EL (cell line): ENCODE measurements around the gene FSCN2.

ENCODE experiments used
- DNase-seq: peaks from one replicate; pipeline ENCODE4 v3.0.0-alpha.2; 2016

Gene FSCN2

DNA sequence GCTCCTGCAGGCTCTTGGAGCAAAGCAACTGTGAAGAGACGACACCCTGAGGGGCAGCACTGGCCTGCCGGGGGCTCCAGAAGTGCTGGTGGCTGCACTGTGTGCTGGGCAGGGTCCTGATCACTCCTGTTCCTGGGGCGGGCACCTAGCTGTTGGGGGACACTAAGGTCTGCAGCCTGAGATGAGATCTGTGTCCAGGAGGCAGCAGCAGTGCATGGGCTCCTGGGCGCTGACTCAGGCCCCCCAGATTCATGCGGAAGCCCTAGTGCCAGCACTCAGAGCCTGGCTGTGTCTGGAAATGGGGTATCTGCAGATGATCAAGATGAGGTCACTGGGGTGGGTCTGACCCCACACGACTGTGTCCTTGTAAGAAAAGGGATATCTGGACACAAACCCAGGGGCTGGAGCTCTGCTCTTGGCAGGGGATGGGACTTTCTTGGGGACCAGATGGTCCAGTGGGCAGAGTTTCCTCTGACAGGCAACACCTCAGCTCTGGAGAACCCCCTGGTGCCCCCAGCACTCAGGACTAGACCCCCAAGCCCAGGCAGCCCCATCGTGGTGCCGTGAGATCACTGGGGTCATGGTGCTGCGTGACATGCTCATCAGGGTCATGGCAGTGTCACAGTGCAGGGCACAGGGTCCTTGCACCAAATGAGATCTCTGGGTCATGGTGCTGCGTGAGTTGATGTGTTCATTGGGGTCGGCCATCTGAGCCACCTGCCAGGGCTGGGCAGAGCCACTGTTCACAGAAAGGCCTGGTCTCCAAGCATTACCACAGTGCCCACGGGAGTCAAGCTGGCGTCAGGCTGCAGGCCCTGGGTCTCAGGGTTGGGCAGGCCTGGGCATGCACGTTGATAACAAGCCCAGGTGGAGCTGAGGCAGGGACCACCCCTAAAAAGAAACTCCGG lies 14.5 kb downstream of the FSCN2 start:
- no peak for DNase-seq

DNA sequence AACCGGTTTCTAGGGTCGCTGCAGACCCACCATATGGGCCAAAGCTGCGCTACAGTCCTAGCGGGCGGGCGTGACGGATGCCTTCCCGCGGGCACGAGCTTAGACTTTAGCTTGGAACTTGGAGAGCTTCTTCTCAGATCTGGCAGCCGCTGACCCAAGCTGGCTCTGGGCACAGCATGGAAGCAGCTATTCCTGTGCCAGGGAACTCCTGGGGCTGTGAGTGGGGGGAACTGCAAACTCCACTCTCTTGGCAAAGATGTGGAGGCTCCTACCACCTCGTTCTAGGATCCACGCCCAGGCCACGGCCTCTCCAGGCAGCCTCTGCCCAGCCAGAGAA lies 15.1 kb downstream of the FSCN2 start:
- no peak for DNase-seq

DNA sequence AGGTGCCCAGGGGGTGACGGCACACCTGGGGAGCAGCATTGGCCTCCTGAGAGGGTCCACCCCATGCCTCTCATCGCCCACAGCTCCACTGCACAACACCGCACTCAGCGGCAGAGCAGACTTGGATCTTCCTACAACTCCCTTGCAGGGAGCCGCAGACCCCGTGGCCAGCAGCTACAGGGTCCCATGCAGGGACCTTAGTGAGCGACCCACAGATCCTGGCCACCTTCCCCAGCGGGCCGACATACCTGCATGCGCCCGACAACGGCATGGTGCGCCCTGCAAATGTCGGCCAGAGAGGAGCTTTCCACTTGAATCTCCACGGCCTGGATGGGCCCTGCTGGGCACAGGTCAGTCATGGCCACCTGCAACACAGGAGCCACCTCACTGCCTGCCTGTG lies 15.6 kb downstream of the FSCN2 start:
- no peak for DNase-seq

DNA sequence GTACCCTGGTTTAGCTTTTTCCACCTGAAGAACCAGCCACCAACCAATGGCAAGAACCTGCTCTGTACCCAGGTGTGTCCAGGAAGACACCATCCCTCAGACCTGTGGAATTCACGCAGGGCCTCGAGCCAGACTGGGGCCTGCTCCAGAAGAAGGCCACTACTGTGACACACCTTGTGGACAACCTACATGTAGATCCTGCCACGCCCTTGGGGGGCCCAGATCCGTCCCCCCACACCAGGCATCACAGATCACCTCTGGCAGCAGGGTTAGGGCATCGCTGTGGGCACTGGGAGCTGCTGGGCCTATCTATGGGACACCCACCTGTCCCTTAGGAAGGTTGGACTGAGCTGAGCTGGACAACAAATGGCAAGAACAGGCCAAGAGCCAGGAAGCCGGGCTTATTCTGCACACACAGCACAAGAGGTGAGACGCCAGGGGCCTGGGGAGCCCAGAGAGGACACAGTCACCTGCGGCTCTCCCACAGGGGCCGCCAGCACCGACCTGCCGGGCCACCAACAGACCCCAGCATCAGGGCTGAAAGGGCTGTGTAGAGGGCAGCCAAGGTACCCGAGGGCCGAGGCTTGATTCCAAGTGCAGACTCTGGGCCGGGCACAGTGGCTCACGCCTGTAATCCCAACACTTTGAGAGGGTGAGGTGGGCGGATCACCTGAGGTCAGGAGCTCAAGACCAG lies 16.3 kb downstream of the FSCN2 start:
- DNase-seq = no peak

DNA sequence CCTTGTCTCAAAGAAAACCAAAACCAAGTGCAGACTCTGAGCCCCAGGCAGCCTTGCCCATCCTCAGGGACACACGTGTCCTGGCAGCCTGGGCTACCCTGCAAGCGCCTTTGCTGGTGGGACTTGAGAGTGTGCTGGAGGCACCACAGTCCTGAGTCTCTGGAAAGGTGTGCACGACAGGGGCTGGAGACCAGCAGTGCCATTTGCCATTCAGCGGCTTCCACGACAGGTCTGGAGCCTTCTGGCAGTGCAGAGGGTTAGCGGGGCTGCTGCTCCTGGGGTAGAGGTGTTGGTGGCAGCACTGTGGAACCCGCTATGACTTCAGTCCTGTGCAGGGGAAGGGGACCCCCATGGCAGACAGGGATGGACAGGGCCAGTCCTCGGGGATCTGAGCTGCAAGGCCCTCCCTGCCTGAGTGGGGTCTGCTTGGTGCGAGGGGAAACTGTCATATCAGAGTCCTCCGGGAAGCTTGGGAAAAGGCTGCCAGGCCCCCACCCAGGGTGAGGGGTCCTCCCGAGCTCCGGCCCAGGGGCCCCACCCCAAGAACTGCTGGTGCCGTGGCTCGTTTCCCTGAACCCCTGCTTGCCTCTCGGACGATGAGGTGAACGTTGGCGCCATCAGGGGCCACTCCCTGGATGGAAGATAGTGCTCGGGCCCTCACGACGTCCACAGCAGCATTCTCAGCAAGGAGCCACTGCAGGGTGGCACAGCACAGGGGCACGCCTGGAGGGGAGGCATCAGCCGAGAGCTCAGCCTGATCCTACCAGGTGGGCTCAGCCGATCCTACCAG lies 17.2 kb downstream of the FSCN2 start:
- DNase-seq = no peak

DNA sequence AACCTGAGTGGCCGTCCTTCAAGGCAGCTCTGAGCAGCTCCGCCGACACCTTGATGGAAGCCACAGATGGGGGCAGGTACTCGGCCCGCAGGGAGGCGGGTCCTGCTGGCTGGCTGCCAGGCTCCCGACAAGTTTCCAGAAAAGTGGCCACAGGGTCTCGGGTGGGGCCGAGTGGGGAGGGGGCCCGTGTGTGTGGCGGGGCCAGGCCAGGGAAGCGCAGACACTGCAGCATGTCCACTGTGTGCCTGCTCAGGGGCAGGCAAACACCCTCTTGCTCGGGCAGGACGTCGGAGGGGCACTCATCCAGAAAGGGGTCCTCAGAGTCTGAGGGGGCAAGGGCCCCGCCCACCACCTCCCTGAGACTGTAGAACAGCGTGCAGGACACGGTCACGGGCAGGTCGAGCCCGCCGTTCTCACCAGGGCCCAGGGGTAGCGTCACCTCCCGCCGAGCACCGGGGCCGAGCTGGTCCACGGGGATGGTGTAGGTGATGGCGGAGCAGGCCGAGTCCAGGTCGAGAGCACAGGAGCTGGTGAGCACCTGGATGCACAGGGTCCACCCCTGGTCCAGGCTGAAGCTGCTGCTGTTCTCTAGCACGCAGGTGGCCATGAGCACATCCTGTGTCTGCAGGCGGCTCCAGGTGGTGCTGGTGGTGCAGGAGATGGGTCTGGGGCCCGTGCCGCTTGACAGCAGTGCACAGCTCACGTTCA lies 18.9 kb downstream of the FSCN2 start:
- no peak for DNase-seq

DNA sequence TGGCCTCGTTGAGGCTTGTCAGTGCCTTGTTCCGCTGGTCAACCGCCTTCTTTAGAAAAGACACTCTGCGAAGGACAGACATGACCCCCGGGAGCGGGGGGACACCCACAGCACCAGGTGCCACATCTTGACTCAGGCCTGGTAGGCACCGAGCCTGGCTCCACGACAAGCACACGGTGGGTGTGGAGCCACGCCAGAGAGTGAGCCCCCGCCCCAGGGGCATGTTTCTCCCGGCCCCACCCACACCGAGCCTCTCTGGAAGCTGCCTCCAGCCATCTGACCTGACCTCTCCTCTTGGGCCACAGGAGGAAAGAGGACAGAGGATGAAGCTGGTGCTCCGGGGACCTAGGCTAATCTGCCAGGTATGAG lies 19.4 kb downstream of the FSCN2 start:
- no peak for DNase-seq

DNA sequence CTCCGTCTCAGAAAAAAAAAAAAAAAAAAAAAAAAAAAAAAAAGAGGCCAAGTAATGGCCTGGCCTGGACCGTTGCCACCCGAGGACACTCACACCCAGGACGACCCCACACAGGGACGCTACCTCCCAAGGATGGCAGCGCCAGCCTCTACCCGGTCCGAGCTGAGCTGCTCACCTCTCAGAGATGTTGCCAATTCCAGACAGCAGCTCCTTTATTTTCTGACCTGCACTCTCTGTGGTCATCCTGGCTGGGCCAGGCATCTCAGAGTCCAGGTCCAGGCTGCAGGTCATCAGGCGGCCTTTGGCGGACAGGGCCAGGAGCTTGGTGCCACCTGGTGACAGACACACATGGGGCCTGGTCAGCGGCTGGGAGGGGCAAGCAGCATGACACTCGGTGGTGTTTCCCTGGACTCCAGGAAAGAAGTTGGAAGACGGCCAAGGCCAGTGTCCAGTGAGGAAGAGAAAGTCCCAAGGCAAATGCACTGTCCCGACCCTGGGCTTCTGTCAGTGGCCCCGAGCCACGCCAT lies 20.9 kb downstream of the FSCN2 start:
- no peak for DNase-seq

DNA sequence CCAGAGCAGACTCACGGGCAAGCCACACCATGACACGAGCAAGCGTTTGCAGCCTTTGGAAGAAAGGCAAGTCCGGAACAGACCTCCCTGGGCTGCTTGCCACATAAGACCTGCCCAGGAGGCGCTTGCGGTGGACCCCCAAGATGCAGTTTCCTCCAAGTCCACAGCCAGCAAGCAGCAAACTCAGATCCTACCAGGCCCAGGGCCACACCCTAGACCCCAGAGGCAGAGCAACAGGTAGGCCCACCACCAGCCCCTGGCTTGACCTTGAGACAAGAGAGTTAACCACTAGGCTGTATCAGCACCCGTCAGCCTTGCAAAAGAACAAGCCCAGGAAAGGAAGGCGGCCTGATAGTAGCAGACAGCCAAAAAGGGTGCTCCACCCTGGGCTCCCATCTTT lies 21.6 kb downstream of the FSCN2 start:
- DNase-seq = no peak

DNA sequence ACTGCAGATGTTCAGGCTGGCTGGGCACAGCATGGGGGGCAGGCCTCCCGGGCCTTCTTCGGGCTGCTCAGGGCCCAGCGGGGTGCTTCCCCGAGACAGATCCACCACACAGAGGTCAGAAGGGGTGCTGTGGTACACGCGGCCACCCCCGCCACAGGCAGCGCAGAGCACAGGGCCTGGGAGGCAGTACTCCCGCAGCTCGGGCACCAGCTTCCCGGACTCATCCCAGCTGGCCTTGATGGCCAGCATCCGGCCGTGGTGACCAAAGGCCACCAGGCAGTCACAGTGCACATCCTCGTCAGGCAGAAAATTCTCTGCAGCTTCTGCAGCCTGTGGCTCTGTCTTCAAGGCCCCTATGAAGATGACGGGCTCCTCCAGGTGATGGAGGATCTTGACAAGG lies 22.1 kb downstream of the FSCN2 start:
- DNase-seq = no peak

DNA sequence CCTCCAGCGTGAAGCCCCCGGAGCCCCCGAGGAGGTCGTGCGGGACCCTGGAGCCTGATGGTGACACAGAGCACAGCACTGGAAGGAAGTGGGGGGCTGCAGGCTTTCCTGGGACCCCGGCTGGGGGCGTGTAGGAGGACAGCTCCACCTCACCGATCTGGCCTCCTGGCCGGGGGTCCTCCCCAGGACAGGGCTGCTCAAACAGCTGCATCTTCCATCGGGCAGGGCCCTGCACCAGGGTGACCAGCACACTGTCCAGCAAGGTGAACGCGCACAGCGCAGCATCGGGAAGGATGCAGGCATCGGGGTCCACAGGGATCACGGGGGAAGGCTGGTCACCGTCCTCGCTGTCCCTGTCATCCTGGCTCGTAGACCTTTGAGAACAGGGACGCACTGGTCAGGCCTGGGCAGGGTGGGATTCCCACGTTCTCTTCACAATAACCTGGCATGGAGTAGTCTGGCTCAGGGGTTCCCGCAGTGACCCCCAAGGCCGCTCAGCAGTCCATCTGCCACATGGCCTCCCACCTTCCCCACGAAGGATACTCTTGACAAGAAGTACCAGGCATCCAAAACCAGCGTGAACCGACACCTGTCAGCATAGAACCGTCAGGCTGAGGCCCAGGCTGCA lies 22.8 kb downstream of the FSCN2 start:
- no peak for DNase-seq

DNA sequence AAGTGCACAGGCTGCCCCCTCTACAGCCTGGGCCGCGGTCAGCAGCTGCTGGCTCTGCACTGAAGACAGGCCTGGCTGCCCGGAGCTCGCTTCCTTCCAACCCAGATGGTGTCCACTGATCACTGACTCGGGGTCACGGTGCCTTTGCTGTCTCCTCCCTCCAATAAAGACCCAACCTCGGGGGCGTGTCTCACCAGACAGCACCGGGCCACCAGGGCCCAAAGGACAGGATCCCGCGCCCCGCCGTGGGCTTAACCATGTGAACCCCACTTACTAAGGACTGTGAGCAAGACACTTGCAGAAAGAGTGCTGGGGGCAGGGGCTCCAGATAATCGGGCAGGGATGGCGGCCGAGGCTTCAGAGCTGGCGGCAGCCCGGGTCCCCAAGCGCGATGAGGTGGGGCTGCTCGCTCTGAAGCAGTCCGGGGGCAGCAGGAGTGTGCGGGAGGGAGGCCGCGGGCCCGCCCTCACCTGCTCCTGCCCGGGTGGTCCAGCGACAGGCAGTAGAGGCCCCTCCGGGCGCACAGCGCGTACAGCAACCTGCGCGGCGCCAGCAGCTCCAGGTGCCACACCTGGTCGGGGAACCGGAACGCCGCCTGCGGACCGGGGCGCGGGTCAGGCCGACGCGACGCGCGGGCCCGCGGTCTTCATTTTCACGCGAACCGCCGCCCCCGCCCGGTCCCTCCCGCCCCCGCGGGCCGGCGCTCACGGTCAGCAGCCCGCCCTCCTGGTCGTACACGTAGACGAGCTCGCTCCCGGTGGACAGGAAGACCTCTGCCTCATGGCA lies 23.5 kb downstream of the FSCN2 start:
- DNase-seq = peak; percentile 62

DNA sequence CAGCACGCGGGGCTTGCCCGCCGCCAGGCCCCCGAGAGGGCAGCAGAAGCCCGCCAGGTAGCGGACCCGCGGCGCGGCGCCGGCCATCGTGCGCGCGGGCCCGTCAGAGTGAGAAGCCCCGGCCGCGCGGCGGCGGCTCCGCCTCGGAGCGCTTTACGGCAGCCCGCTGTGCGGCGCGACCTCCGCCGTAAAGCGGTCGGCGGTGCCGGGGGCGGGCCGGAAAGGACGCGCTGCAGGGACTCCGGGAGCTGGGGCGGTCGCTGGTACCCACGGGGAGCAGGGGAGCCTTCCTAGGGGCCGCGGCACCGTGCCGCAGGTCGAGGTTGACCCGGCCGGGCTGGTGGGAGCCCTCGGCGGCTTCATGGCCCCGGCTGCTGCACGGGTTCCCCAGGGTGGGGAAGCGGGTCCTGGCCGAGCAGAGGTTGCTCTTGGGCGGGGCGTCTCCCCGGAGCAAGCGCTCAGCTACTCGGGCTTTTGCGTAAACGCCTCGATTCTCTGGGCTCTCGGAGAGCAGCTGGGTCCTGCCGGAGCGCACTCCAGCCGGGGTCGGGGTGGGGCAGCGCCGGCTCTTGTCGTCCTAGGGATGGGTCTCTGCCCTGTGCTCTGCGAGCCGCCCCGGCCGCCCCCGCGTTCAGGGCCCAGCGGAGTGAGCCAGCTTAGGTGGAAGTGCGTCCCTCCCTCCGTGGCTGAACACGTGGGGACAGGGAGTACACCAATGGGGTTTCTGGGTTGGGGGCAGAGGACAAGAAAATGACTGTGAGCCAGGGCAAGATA lies 24.3 kb downstream of the FSCN2 start, which contains the start of gene FAAP100:
FAAP100 (minus strand) TSS at position 110 of the 774 bp plus-strand sequence; CDS start at position 87, 23 bp downstream.
- DNase-seq = peak; percentile 81

DNA sequence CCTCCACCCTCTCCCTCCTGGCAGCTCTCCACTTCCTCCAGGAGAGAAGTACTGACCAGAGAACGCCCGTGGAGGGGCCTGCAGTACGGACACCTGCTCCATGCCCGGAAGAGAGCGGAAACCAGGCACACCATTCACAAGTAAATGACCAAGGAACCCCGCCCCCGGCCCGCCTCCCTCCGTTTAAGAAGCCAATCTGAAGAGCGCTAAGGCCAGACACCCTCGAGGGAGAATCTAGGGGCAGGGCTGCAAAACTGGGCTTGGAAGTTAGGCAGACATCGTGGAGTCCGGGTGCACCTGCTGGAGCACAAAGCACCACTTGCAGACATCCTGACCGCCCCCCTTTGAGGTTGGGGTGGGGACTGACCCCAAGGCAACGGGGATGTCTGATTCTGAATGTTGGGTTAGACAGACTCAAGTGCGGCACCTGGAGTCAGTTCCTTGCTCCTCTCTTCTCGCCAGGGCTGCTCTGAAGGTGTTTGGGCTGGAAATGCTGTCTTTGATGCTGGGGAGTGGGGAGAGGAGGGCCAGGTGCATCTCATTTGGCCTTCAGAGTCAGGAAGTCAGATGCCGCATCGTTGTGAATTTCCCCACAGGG lies 24.9 kb downstream of the FSCN2 start:
- DNase-seq = peak; percentile 88

DNA sequence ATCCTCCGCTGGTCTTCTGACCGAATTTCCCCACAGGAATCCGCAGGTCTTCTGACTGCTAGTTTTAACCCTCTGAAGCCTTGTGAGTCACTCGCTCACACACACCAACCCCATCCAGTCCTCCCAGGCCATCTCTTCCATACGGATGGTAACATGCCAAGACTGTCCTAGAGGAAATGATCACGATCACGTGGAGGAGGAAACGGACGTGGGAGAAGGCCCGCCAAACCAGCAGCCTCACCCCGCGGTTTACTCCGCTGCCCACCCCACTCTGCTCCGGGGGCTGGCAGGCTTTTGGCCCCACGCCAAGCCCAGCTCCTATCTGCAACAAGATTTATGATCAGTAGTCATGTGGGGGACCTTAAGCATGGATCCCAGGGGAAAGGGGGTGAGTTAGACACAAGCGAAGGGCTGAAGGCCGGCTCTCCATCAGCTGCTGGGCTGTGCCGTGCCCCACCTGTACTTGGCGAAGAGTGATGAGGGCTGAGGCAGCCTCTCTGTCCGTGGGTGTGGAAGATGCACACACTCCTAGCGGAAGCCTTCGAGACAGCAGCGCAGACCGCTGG lies 25.5 kb downstream of the FSCN2 start:
- DNase-seq = peak; percentile 98

DNA sequence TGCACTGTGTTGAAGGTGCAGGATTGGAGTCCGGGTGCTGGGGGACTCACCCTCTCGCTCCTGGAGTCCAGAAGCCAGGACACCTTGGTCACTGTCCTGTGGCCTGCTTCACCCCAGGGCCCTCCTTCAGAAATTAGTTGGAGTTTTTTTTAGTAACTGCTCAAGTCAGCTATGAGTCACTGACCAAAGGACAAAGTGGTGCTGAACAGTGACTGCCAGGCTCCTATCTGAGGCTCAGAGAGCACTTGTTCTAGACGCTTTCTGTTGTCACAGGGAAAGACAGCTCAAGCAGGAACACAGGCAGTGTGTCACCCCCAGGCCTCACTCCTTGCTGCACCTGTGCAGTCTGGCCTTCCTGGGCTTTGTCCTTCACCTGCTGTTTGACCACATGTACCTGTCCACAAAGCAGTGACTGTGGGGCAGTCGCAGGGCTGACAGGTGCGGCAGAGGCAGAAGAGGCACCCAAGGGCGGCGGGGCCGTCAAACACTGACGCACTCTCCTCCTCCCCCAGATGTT lies 28.1 kb downstream of the FSCN2 start:
- peak; percentile 56 for DNase-seq

DNA sequence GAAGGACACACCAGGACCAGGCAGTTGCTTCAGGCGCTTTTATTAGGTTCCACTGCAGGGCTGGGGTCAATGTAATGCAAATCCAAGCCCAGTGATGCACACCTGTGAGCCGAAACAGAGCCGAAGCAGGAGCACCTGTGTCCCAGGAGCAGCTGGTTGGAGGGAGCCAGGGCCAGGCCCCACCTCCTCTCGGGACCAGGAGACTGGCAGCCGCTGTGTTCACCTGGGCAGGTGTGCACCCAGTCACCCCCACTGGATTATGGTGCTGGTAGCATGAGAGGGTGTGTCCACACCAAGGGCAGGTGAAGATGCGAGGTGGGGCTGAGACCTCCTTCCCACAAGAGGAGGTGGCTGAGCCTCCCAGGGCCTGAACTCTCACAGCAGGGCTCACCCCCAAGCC lies 28.7 kb downstream of the FSCN2 start:
- DNase-seq = no peak

DNA sequence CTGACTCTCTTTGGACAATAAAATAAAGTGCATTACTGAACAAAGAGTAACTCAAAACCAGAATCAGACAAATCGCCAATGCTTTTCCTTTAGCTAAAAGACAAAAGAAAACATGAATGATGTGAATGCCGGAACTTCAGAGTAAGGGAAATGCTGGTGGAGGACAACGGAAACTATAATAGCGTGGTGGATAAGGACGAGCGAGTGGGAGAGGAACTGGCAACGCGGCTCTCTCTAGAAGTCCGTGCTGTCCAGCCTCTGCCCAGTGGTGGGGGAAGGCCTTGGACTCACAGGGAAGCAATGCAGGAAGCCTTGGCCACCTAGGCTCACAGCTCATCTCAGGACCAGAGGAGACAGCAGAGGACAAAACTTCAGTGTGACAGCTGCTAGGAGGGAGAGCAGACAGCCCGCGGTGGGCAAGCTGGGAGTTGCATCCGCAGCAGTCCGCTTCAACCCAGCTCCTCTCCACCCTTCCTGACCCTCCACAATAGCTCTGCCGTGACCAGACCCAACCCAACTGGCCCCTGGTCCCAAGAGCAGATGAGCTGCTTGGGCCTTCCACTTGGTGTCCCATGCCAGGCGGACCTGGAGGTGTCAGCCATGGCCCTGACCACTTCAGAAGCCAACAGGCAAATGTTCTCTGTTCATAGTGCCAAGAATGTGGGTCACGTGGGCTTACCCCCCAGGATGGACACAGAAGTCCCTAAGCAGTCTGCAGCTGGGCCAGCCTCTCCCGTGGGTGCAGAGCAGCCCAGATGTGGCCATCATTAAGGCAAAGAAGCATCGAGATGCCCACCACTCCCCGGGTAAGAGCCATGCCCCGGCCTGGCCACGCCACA lies 29.3 kb downstream of the FSCN2 start:
- no peak for DNase-seq

DNA sequence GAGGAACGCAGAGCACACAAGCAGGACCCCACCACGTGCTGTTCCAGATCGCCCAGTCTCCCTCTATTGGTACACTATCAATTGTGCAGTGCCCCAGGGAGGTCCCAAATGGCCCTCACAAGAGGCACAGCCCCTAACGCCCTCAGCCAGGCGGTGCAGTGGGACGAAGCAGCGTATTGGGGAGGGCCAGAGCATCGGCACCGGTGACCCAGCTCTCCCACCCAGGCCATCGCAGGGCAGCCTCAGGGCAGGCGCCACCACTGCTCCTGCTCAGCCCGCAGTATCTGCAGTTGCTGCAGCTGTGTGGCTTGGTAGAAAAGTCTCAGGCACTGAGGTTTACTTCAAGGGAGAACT lies 29.9 kb downstream of the FSCN2 start:
- DNase-seq = no peak
